Lung (tissue), 12 donors: Measurements from ENCODE around the gene KIAA1217. TPM values are rescaled to one million over a fixed set of nuclear protein-coding genes. Genes with fewer than 3 reads are reported as not detected.

ENCODE experiments used
- ATAC-seq: fragments of 200-7000 bp; cut with Tn5 transposase; one replicate; pipeline ENCODE4 v1.9.1; 2020; ENCODE audit warnings: moderate number of reproducible peaks; ENCODE audit not compliant: insufficient read depth, low FRiP score
- DNase-seq, 3 donors: peaks; one replicate each; pipeline ENCODE4 v3.0.0-alpha.2; 2013 to 2017
- H3K27ac ChIP-seq, 2 donors: one replicate each; pipeline ENCODE4 v1.5.1; 2013; ENCODE audit warnings: mild to moderate bottlenecking in 2 of 2, moderate library complexity in 2 of 2, control low read depth in 1 of 2, inconsistent platforms in 1 of 2, low read depth in 1 of 2, low read length in 1 of 2
- H3K27me3 ChIP-seq, 3 donors: one replicate each; pipeline ENCODE4 v1.5.1; 2013; ENCODE audit warnings: low read length in 2 of 3; ENCODE audit not compliant: control insufficient read depth in 3 of 3, insufficient read depth in 3 of 3
- H3K36me3 ChIP-seq, 4 donors: one replicate each; pipeline ENCODE4 v1.5.1; 2013; ENCODE audit warnings: low read length in 4 of 4, mild to moderate bottlenecking in 1 of 4, moderate library complexity in 1 of 4; ENCODE audit not compliant: control insufficient read depth in 4 of 4, insufficient read depth in 4 of 4
- H3K4me1 ChIP-seq, 5 donors: one replicate each; pipeline ENCODE4 v1.5.1; 2013; ENCODE audit warnings: low read length in 5 of 5, mild to moderate bottlenecking in 2 of 5, moderate library complexity in 1 of 5; ENCODE audit not compliant: control insufficient read depth in 5 of 5, insufficient read depth in 5 of 5
- H3K4me3 ChIP-seq: one replicate; pipeline ENCODE4 v1.5.1; 2013; ENCODE audit warnings: mild to moderate bottlenecking, control low read depth, moderate library complexity
- H3K9ac ChIP-seq, 2 donors: one replicate each; pipeline ENCODE4 v1.5.1; 2013; ENCODE audit warnings: low read length in 2 of 2, control low read depth in 1 of 2; ENCODE audit not compliant: insufficient read depth in 1 of 2
- H3K9me3 ChIP-seq, 4 donors: one replicate each; pipeline ENCODE4 v1.5.1; 2013; ENCODE audit warnings: low read length in 3 of 4, mild to moderate bottlenecking in 1 of 4, moderate library complexity in 1 of 4; ENCODE audit not compliant: control insufficient read depth in 4 of 4, insufficient read depth in 3 of 4
- WGBS, 2 donors: extraction: QIAGEN DNeasy Blood & Tissue Kit; methylation state at CpG; one replicate each; pipeline ENCODE4 v1.1.7; 2013; 5-methylcytosine and 5-hydroxymethylcytosine counted together
- polyA plus RNA-seq, 2 donors: library from polyadenylated mRNA; stranded (reverse); fragments of 200-250 nt; gene quantifications; one replicate each; pipeline ENCODE4 v1.2.1, GENCODE V29; 2013
- total RNA-seq, 2 donors: library from RNA; depleted of rRNA in 1 of 2; stranded (reverse); fragments of >200 nt in 1 of 2; gene quantifications; one replicate each; pipeline ENCODE4 v1.2.1, GENCODE V29; 2014 to 2021
- TF ChIP-seq, protein P1 (sequence below): IDR thresholded peaks from 2 replicates; pipeline ENCODE4 v1.5.1; 2012; ENCODE audit warnings: mild to moderate bottlenecking; ENCODE audit errors: control extremely low read depth, extremely low read depth
- donor health status: control.
- donor health status: control.
- donor health status: Bipolar disorder and iron deficiency.
- donor health status: healthy.
- donor health status: DM: yes; HTN: yes; CAD: no.

The KIAA1217 gene
- total and polyA plus RNA-seq, 4 donors = 5.5 to 58.6 (median 24.1) TPM

GRCh38 chr10:24384954-24385353 lies 176.0 kb downstream of the KIAA1217 start:
- 59 to 63% methylated on average over 5 of the region's 5 CpGs for WGBS, 2 donors

GRCh38 chr10:24385776-24386175 lies 176.8 kb downstream of the KIAA1217 start:
- Histone ChIP-seq H3K9me3 (no peaks in the 10 kb centered on the region), H3K36me3 (peaks cover 0 to 6% (median 0%) of the 10 kb centered on the region in 4 donors), H3K4me1 (peaks cover 0 to 20% (median 4%) of the 10 kb centered on the region in 5 donors), H3K9ac (no peak overlapping the region), H3K4me3 (no peak overlapping the region), H3K27me3 (no peaks in the 10 kb centered on the region), H3K27ac (peak overlapping the region in 1 of 2 donors; percentile 13)
- no peak for ATAC-seq
- WGBS, 2 donors = 65 to 75% methylated on average over 7 of the region's 7 CpGs
- no peak for DNase-seq
- TF ChIP-seq, protein P1, sequence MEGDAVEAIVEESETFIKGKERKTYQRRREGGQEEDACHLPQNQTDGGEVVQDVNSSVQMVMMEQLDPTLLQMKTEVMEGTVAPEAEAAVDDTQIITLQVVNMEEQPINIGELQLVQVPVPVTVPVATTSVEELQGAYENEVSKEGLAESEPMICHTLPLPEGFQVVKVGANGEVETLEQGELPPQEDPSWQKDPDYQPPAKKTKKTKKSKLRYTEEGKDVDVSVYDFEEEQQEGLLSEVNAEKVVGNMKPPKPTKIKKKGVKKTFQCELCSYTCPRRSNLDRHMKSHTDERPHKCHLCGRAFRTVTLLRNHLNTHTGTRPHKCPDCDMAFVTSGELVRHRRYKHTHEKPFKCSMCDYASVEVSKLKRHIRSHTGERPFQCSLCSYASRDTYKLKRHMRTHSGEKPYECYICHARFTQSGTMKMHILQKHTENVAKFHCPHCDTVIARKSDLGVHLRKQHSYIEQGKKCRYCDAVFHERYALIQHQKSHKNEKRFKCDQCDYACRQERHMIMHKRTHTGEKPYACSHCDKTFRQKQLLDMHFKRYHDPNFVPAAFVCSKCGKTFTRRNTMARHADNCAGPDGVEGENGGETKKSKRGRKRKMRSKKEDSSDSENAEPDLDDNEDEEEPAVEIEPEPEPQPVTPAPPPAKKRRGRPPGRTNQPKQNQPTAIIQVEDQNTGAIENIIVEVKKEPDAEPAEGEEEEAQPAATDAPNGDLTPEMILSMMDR = no peak

More at GRCh38 chr10:24384954-24385353, 176.0 kb downstream of the KIAA1217 start:
- Histone ChIP-seq H3K4me1 (peaks cover 0 to 20% (median 4%) of the 10 kb centered on the region in 5 donors), H3K27me3 (no peaks in the 10 kb centered on the region), H3K9me3 (no peaks in the 10 kb centered on the region), H3K9ac (no peak overlapping the region), H3K4me3 (no peak overlapping the region), H3K27ac (peak overlapping the region in 1 of 2 donors; percentile 0), H3K36me3 (peaks cover 0 to 6% (median 0%) of the 10 kb centered on the region in 4 donors)
- DNase-seq = no peak
- TF ChIP-seq, protein P1 = no peak
- ATAC-seq = no peak

- WGBS, 2 donors = 91 to 98% methylated on average over 2 of the region's 2 CpGs
- Histone ChIP-seq H3K36me3 (peaks cover 0 to 4% (median under 1%) of the 10 kb centered on the region in 4 donors), H3K27ac (no peak overlapping the region), H3K9me3 (no peaks in the 10 kb centered on the region), H3K4me3 (no peak overlapping the region), H3K27me3 (no peaks in the 10 kb centered on the region), H3K9ac (no peak overlapping the region), H3K4me1 (peaks cover 0 to 2% (median 0%) of the 10 kb centered on the region in 5 donors)
- ATAC-seq (no peak), DNase-seq (no peak)
- TF ChIP-seq, protein P1 = no peak
These were observed 181.3 kb downstream of the KIAA1217 start for GRCh38 chr10:24390146-24390700.
